Activated T-helper 1 cell treated with anti-CD3 and anti-CD28 coated beads, Interleukin-12 subunit alpha, Interleukin-12 subunit beta, Interleukin-2, Interleukin-4 antibody, amounts not matched to agents 30 ng/mL and 10 ng/mL and 1 ng/mL, durations not matched to agents 14 hours and 24 hours and 36 hours (primary cell): ENCODE data around the gene FAM149B1. TPM values are rescaled to one million over a fixed set of nuclear protein-coding genes. Genes with fewer than 3 reads are reported as not detected.
"Not testable (repeated sequence)": the region's sequence is repeated elsewhere in the genome, so short reads cannot be mapped to it uniquely, and the experiment has no call there.

Experiments used
- DNase-seq: peaks from one replicate; pipeline ENCODE4 v3.0.0; 2021; ENCODE audit warnings: low spot score
- H3K27ac Mint-ChIP-seq: one replicate; pipeline ENCODE4 v1.8.0; 2021; ENCODE audit warnings: mild to moderate bottlenecking, mixed read lengths
- H3K27me3 Mint-ChIP-seq: one replicate; pipeline ENCODE4 v1.8.0; 2022; ENCODE audit warnings: mild to moderate bottlenecking, moderate library complexity, mixed read lengths; ENCODE audit not compliant: insufficient read depth
- H3K36me3 Mint-ChIP-seq: one replicate; pipeline ENCODE4 v1.8.0; 2021; ENCODE audit warnings: low read depth, mixed read lengths
- H3K4me1 Mint-ChIP-seq: one replicate; pipeline ENCODE4 v1.8.0; 2021; ENCODE audit warnings: low read depth, mixed read lengths
- H3K4me3 Mint-ChIP-seq: one replicate; pipeline ENCODE4 v1.8.0; 2021; ENCODE audit warnings: mild to moderate bottlenecking, moderate library complexity, mixed read lengths
- H3K9me3 Mint-ChIP-seq: one replicate; pipeline ENCODE4 v1.8.0; 2021; ENCODE audit warnings: mixed read lengths
- intact Hi-C: fragments of 100-400 bp; cut with micrococcal nuclease; formaldehyde crosslinking; loops from one replicate; pipeline ENCODE4 v1.15.1; 2024
- total RNA-seq: library from RNA; stranded (reverse); gene quantifications from 2 replicates; pipeline ENCODE4 v1.2.3, GENCODE V29; 2022

Gene FAM149B1
- 11.1 and 11.3 TPM in 2 replicates for total RNA-seq

- Mint-ChIP-seq H3K4me3 (peak within 1 kb of the TSS; percentile 99), H3K4me1 (peaks cover 42% of the 10 kb centered on the region)
These were observed at the start of gene FAM149B1, which contains the start of gene ECD for GRCh38 chr10:73167783-73168464. TSS of gene FAM149B1 (plus strand) at chr10:73168119. CDS start at chr10:73168340, 221 bp downstream. TSS of gene ECD (minus strand) at chr10:73168008. CDS start at chr10:73163937, 4,071 bp downstream.

DNA sequence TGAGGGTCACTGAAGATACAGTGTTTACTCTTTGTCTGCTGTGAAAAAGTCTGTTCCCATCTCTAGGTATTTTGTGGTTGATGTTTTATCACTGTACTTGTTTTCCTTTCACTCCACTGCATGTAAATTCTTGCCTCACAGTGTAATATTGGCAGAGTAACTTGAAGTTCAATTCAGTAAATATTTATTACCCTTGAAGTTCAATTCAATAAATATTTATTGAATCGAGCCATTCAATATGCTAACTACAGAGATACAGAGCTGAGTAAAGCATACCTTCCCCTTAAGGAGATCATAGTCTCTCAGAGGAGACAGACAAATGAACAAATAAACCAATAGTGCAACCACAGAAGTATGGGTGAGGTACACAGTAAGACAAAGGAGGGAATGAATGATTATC, 48.5 kb upstream of the FAM149B1 start:
- H3K27ac Mint-ChIP-seq, result no peak overlapping the region
- no peaks in the 10 kb centered on the region for H3K9me3 Mint-ChIP-seq
- no peaks in the 10 kb centered on the region for H3K4me1 Mint-ChIP-seq
- intact Hi-C loops, result no loop called here
- H3K4me3 Mint-ChIP-seq, result no peak overlapping the region
- H3K36me3 Mint-ChIP-seq, result peaks cover 9% of the 10 kb centered on the region
- no peaks in the 10 kb centered on the region for H3K27me3 Mint-ChIP-seq
- no peak for DNase-seq

More at GRCh38 chr10:73167783-73168464, at the start of gene FAM149B1, which contains the start of gene ECD:
- peak; percentile 91 for DNase-seq
- intact Hi-C loops, result loop anchor here (1.0 to 10.0 kb wide), 10 partner anchors 9 to 1083 kb away; partner anchors contain the start of genes CFAP70, MCU, MRPS16 and P4HA1
- no peaks in the 10 kb centered on the region for H3K9me3 Mint-ChIP-seq
- peaks cover 25% of the 10 kb centered on the region for H3K36me3 Mint-ChIP-seq
- H3K27ac Mint-ChIP-seq, result peak within 1 kb of the TSS; percentile 99
- H3K27me3 Mint-ChIP-seq, result no peaks in the 10 kb centered on the region

DNA sequence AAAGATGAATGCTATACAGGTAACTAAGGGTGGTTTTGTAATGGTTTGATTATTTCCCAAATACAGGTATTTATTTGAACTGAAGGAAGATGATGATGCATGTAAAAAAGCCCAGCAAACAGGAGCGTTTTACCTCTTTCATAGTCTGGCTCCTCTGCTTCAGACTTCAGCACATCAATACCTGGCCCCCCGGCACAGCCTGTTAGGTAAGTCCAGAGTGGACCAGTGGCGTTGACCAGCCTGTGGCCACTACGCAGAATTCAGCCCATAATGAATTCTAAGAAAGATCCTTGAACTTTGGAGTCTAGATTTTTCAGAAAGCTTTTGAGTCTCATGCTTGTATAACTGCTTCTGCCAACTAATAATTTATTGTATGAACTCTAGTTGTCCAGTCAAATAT, 48.0 kb upstream of the FAM149B1 start:
- H3K4me1 Mint-ChIP-seq, result no peaks in the 10 kb centered on the region
- no peak overlapping the region for H3K27ac Mint-ChIP-seq
- no peak overlapping the region for H3K4me3 Mint-ChIP-seq
- no peaks in the 10 kb centered on the region for H3K27me3 Mint-ChIP-seq
- peaks cover 9% of the 10 kb centered on the region for H3K36me3 Mint-ChIP-seq
- no peaks in the 10 kb centered on the region for H3K9me3 Mint-ChIP-seq
- intact Hi-C loops, result no loop called here
- no peak for DNase-seq

GRCh38 chr10:73126343-73126742, 41.6 kb upstream of the FAM149B1 start:
- Mint-ChIP-seq H3K9me3 (no peaks in the 10 kb centered on the region), H3K4me3 (no peak overlapping the region), H3K4me1 (no peaks in the 10 kb centered on the region), H3K36me3 (peaks cover 17% of the 10 kb centered on the region), H3K27me3 (no peaks in the 10 kb centered on the region), H3K27ac (no peak overlapping the region)
- intact Hi-C loops, result no loop called here
- no peak for DNase-seq

DNA sequence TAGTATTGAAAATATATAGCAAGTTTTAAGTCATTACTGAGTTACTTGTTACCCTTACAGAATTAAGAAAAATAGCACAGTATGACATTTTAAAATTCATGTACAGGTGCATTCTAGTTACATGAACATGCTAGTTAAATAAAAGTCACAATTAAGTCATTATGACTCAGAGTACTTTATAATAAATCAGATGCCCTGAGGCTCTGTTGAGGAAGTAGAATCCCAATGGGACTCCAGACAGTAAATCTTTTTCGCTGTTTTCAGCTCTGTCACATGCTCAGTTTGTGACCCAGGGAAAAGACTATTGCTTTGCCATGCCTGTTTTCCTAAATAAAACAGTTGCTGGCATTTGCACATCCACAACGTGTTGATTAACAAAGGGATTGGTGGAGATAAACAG, 36.6 kb upstream of the FAM149B1 start:
- H3K4me3 Mint-ChIP-seq, result no peak overlapping the region
- H3K9me3 Mint-ChIP-seq, result no peaks in the 10 kb centered on the region
- intact Hi-C loops, result no loop called here
- DNase-seq, result no peak
- H3K27me3 Mint-ChIP-seq, result no peaks in the 10 kb centered on the region
- H3K4me1 Mint-ChIP-seq, result peaks cover 7% of the 10 kb centered on the region
- H3K27ac Mint-ChIP-seq, result no peak overlapping the region
- peaks cover 45% of the 10 kb centered on the region for H3K36me3 Mint-ChIP-seq

- H3K9me3 Mint-ChIP-seq, result no peaks in the 10 kb centered on the region
- H3K27me3 Mint-ChIP-seq, result no peaks in the 10 kb centered on the region
- H3K36me3 Mint-ChIP-seq, result peaks cover 50% of the 10 kb centered on the region
- no peak overlapping the region for H3K4me3 Mint-ChIP-seq
- H3K4me1 Mint-ChIP-seq, result peaks cover 7% of the 10 kb centered on the region
- intact Hi-C loops, result no loop called here
- peak overlapping the region; percentile 15 for H3K27ac Mint-ChIP-seq
- DNase-seq, result no peak
These were observed 35.8 kb upstream of the FAM149B1 start for GRCh38 chr10:73131913-73132686.

- Mint-ChIP-seq H3K9me3 (no peaks in the 10 kb centered on the region), H3K4me3 (no peak overlapping the region), H3K36me3 (peaks cover 53% of the 10 kb centered on the region), H3K4me1 (peaks cover 7% of the 10 kb centered on the region), H3K27ac (no peak overlapping the region), H3K27me3 (no peaks in the 10 kb centered on the region)
- no peak for DNase-seq
- intact Hi-C loops, result no loop called here
These were observed 33.2 kb upstream of the FAM149B1 start for GRCh38 chr10:73134727-73135126.

DNA sequence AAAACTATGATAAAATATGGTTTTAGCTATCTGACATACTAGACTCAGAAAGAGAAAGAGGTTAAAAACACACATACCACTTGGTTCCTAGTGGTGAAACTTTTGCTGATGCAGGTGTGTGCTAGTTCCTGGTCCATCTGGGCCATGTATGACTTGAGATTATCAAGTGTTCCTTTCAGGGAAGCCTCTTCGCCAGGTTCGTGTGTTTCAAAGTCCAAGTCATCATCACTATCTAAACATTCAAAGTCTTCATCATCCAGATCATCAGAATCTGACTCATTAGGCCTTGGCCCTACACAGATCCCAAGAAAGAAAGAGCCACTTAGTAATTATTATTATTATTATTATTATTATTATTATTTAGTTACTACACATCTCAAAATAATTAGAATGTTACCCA, 31.3 kb upstream of the FAM149B1 start:
- H3K9me3 Mint-ChIP-seq, result no peaks in the 10 kb centered on the region
- no peaks in the 10 kb centered on the region for H3K27me3 Mint-ChIP-seq
- no peak overlapping the region for H3K4me3 Mint-ChIP-seq
- H3K4me1 Mint-ChIP-seq, result peaks cover 7% of the 10 kb centered on the region
- no peak for DNase-seq
- no peak overlapping the region for H3K27ac Mint-ChIP-seq
- peaks cover 48% of the 10 kb centered on the region for H3K36me3 Mint-ChIP-seq
- intact Hi-C loops, result no loop called here

DNA sequence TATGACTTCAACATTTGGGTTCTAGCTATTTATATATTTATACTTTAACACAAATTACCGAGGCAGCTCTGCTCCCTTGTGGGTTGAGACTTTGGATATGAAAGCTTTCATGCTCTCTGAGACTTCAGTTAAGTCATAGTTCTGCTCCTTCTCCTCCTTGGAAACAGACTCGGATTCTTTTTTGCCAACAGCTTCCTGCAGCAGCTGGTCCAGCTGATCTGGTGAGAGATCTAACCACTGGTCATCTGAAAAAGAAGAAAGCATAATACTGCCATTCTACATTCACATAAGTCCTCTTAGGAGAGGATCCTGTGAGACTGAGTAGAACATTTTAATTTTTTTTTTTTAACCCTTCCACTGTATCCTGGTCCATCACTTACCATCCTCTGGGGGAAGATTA, 28.7 kb upstream of the FAM149B1 start:
- no peak for DNase-seq
- peaks cover 41% of the 10 kb centered on the region for H3K36me3 Mint-ChIP-seq
- no peak overlapping the region for H3K27ac Mint-ChIP-seq
- H3K27me3 Mint-ChIP-seq, result no peaks in the 10 kb centered on the region
- H3K4me3 Mint-ChIP-seq, result no peak overlapping the region
- no peaks in the 10 kb centered on the region for H3K9me3 Mint-ChIP-seq
- no peaks in the 10 kb centered on the region for H3K4me1 Mint-ChIP-seq
- intact Hi-C loops, result no loop called here

DNA sequence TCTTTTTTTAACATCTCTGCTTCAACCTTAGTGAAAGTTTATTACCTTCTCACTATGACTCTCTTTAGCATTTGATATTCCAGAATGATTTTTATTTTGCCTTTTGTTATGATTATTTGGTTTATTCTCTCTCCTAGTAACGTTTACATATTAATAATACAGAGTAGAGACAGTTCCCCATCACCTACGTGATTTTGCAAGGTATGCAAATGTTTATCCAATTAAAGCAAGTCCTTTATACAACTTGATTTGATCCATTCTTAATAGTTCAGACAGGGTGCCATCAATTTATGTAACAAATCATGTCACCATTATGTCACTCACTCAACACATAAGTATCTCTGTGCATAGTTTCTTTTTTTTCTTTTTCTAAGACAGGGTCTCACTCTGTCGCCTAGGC, 26.3 kb upstream of the FAM149B1 start:
- Mint-ChIP-seq H3K9me3 (no peaks in the 10 kb centered on the region), H3K36me3 (peaks cover 35% of the 10 kb centered on the region)
- no peak for DNase-seq

GRCh38 chr10:73150633-73151413, 17.1 kb upstream of the FAM149B1 start:
- H3K27ac Mint-ChIP-seq, H3K4me3 Mint-ChIP-seq, H3K4me1 Mint-ChIP-seq, H3K9me3 Mint-ChIP-seq, DNase-seq, H3K27me3 Mint-ChIP-seq, intact Hi-C loops: not testable (repeated sequence)
- peaks cover 41% of the 10 kb centered on the region for H3K36me3 Mint-ChIP-seq

More for the DNA sequence above, 26.3 kb upstream of the FAM149B1 start:
- intact Hi-C loops, result no loop called here
- Mint-ChIP-seq H3K27ac (no peak overlapping the region), H3K4me3 (no peak overlapping the region), H3K4me1 (no peaks in the 10 kb centered on the region), H3K27me3 (no peaks in the 10 kb centered on the region)

DNA sequence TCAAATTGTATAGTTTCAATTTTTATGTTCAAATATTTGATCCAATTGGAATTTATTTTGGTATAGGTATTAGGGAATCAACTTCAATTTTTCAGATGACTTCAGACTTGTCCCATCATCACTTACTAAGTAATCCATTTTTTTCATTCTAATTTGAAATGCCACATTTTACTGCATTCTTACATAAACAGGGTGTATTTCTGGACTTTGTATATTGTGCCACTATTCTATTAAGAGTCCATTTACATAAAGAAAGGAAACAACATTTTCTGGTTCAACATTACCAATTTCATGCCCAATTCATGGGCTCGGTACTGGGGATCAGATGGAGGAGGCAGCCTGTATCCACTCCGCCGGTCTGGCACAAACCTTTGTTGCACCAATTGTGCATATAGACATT, 15.9 kb upstream of the FAM149B1 start:
- H3K27ac Mint-ChIP-seq, result no peak overlapping the region
- H3K9me3 Mint-ChIP-seq, result peaks cover 4% of the 10 kb centered on the region
- no peak for DNase-seq
- no peak overlapping the region for H3K4me3 Mint-ChIP-seq
- intact Hi-C loops, result no loop called here
- H3K27me3 Mint-ChIP-seq, result no peaks in the 10 kb centered on the region
- H3K36me3 Mint-ChIP-seq, result peaks cover 44% of the 10 kb centered on the region
- no peaks in the 10 kb centered on the region for H3K4me1 Mint-ChIP-seq
